CMK (cell line): ENCODE data around the gene TJAP1.
"Not testable (repeated sequence)": the region's sequence is repeated elsewhere in the genome, so short reads cannot be mapped to it uniquely, and the experiment has no call there.

Experiments
- DNase-seq: peaks from one replicate; pipeline ENCODE4 v3.0.0-alpha.2; 2010; ENCODE audit warnings: low read depth

The TJAP1 gene

DNA sequence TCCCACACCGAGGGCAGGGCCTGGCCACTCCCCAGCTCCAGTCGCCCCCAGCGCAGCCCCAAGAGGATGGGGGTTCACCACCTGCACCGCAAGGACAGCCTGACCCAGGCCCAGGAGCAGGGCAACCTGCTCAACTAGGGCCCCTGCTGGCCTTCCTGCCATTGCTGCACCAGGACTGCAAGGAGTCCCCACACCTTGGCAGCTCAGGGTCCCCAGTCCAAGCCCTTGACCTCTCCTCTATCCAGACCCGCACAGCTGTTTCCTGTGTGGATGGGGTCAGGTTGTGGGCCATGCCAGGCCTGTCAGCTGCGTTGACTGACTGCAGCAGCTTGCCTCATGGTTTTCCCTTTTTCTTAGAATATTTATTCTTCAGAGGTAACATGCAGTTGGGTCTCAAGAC is 28.3 kb downstream of the TJAP1 start:
- DNase-seq = no peak

DNA sequence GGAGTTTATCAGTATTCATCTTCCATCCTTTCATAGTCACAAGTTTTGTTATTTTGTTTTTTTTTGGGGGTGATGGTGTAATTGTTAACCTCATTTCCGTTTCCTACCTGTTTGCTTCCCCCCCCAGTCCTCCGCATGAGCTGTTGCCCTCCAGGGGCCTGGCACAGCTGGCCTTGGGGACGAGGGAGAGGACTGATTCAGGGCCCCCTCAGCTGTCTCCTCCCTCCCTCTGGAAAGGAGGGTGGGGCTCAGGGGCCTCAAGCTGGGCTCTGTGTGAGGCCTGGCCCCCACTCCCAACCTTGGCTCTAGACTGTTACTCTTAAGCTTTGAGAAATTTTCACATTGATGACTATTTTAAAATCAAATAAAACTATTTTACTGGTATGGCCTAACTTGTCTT is 28.8 kb downstream of the TJAP1 start:
- no peak for DNase-seq

DNA sequence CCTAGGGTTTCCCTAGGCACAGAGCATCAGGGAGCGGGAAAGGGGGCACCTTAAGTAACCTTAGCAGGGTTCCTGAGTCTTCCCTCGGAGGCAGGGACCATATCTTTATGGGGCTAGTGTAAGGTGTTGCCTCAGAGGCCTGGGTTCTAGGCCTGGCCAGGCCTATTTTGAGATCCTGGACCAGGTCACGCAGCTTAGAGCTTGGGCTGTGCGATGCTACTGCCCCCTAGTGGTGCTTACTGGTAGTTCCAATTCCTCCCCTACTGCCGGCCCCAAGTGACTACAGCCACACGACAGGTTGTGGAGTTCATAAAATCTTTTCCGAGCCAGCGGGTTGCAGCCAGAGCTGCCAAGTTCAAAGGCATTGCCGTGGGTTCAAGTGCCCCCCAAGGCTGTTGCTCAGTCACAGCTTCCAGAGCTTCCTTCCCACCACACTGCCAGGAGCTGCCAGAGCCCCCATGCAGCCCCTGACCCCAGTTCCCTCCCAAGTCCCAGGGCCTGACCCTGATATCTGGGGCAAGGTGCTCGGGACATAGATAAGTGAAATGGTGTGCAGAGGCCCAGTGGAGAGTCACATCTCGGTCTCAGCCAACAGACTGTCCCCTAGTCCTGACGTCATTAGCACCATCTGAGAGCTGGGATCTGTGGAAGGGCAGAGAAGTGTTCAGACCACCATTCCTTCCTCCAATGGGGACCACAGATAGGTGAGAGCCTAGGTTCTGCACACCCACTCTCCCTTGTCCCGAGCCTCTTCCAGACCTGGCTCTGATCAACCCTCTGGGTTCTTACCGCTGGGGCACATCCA is 29.5 kb downstream of the TJAP1 start:
- DNase-seq = peak; percentile 76

DNA sequence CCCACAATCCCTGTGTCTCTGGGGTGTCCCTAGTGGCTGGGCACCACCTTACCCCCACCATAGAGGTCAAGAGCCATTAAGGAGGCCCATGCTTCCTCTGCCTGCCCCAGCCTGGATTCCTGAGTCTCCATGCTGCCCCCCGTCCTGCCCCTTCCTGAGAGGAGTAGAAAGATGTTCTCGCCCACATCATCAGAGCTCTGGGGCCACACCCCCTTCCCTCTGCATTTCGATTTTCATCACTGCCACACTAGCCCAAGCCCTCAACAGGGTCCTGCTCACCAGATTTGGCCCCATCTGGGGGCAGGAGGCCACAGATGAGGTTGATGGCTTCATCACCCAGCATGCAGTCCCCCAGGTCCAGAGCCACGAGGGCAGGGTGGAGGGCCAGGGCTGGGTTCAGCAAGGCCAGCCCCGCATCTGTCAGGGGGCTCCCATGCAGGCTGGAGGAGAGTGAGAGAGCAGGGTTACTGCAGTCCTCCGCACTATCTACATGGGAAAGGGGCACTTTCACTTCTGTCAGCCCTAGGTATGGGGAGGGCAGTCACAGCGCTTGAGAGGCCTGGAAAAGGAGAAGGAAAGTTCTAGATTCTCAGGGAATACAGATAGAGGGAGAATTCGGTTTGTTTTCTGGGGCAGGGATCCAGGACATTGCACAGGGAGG is 31.2 kb downstream of the TJAP1 start:
- DNase-seq = no peak

DNA sequence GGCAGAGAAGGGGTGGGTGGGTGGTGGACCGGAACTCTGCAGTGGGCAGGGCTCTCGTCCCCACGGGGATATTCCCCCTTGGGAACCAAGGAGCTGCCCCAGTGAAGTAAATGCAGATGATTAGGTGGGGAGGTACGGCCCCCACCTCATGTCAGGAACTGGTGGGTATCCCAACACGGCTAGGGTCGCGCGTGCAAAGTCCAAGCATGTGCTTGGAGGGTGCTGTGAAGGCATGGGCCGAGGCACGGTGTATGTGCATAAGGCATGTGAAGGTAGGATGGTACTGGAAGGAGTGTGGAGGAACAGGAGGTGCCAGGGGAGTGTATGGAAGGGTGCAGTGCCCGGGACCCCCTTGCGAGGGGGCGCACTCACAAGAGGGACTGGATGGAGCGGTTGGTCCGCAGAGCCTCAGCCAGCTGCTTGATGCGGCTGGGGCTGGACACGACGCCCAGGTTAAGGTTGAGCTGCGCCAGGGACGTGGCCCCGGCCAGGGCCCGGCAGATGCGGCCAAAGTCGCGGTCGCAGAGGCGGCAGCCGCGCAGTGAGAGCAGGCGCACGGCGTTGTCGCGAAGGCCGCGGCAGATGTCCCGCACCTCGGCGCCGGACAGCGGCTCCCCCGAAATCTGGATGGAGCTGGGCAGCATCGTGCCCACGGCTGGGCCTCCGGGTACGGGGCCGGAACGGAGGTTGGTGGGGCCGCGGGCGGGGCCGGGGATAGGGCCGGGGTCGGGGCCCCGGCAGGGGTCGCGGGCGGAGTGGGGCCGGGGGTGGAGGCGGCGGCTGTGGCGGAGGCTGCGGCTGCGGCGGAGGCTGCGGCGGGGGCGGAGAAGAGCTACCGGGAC is 32.0 kb downstream of the TJAP1 start:
- DNase-seq = no peak

DNA sequence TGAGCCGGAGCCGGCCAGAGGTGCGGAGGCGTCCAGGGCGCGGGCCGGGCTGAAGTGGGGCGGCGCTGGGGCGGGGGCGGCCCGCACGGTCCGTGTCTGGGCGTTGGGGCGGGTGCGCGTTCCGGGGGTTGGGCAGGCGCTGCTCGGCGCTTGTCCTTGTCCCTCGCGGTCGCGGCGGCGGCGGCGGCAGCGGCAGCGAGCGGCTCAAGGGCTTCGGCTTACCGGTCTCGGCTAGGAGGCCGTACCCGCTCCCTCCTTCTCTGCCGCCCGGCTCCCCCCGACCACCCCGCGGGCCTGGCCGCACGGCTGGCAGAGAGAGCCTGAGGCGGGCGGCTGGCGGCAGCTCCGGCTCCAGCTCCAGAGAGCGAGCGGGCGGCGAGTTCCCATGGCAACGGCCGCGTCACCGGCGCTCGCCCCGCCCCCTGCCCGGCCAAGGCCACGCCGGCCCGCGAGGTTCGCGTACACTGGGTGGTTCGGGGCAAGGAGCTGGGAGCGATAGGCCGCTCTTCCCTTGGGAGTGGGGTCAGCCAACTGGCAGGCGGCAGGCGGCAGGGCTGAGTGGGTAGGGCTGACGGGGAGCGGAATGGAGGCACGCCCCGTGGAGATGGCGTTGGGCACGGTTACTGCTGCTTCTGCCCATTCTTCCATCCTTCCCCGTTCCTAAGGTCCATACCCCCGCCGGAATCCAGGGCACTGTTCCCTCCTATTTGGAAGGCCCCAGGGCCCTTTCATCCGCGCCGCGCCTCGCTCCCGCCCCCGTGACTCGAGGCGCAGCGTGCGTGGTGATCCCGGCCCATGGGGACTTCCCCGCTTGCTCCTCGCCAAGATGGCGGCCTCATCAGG is 32.8 kb downstream of the TJAP1 start, which contains the start of gene LRRC73:
Gene LRRC73, minus strand, starts transcription at position 363 of the 843 bp plus-strand sequence. CDS start 561 bp downstream, outside the sequence.
- DNase-seq = peak; percentile 39

DNA sequence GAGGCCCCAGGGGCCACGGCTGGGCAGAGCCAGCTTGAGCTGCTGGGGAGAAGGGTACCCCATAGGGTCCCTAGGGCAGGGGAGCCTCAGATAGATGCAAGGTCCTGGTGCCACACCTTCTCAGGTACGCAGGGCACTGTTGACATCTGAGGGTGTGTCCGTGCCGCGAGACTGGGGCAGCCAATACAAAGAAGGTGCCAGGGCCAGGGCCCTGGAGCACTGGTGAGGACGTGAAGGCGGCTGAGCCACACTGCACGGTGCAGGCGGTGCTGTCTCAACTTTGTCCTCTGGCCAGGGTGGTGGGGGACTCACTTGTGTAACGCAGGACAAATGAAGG is 33.4 kb downstream of the TJAP1 start:
- DNase-seq = no peak

DNA sequence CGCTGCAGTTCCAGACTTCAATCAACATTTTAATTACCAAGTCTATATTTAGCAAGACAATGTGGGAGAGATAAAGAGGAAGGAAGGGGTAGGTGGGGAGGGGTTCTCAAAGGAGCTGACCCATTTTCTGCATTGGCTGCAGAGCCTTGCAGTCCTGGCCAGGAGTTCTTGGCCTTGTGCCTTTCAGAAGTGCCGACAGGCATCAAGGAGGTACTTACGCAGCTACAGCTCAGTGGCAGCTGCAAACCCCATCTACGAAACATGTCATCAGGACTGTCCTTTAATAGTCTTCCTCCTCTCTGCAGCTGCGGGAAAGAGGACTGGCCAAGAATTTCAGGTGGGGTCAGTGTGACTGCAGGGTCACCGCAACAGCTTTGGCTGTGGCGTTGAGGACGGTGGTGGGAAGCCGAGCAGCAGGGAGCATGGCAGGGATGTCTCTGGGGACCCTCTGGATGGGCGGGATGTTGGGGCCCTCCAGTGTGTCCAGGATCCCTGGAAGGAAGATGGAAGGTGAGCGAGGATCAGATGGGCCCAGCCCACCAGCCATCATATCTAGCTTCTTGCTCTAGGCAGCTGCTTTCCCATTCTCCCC is 34.5 kb downstream of the TJAP1 start:
- DNase-seq = no peak

DNA sequence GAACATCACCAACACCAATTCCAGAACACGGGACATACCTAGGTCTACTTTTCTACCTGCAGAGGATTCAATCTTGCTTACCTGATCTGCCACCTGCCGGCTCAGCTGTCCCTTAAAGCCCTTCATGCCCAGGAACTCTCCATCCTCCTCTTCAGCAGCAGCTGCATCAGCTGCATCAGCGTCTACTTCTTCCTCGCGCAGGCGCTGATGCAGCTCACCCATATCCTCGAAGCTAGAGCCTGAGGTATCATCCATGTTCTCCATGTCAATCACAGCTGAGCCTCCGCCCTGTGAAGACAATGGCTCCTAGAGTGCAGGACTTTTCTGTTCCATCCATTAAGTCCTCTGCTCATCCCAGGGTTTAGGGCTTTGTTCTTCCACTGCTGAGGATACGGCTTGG is 38.4 kb downstream of the TJAP1 start:
- no peak for DNase-seq

DNA sequence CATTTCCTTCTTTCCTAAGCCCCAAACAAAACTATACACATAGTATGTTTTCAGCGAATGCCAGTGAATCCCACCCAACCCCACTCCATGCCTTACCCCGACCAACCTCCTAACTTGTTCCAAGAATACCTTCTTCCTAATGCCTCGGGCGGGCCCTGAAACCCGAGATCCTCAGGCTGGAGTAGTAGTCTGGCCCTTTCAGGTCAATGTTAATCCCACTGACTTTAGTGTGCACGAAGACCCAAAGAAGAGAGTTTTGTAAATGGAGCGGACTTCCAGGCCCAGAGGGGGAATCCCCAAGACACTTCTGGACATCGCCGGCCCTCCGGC is 39.0 kb downstream of the TJAP1 start:
- no peak for DNase-seq

DNA sequence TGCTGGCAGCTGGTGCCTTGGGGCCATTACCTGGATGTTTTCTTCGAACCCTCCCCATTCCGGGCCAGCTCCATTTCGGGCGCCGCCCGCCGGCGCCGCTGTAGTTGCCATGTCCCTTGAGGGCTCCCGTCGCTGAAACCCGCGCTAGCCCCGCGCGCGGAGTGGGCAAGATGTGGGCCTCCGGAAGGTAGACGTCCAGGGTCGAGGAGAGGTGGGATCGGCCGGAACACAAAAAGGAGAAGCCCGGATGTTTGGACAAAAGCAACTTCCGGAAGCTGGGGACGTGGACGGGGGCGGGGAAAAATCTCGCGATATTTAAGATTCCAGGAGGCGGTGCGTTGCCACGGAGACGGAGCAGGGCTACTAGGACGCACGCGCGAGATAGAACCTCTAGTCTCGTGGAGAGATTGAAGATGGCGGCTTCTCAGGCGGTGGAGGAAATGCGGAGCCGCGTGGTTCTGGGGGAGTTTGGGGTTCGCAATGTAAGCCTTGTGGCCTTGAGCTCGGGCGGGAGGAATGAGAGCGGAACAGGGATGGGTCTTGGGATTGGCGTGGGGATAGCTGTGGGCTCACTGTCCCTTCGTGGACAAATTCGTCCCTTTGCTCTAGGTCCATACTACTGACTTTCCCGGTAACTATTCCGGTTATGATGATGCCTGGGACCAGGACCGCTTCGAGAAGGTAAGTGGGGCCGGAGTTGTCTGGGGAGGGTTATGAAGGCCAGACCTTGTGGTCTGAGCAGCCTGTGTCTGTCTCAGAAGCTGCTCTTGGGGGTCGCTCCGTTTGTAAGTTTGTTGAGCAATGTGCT is 39.5 kb downstream of the TJAP1 start, which contains the start of the genes POLR1C and YIPF3:
Gene POLR1C, plus strand, starts transcription at position 393 of the 808 bp plus-strand sequence. Its CDS starts 21 bp downstream, at position 414.
Gene YIPF3, minus strand, starts transcription at position 230 of the 808 bp plus-strand sequence. Its CDS starts 119 bp downstream, at position 111.
- DNase-seq = peak; percentile 93

DNA sequence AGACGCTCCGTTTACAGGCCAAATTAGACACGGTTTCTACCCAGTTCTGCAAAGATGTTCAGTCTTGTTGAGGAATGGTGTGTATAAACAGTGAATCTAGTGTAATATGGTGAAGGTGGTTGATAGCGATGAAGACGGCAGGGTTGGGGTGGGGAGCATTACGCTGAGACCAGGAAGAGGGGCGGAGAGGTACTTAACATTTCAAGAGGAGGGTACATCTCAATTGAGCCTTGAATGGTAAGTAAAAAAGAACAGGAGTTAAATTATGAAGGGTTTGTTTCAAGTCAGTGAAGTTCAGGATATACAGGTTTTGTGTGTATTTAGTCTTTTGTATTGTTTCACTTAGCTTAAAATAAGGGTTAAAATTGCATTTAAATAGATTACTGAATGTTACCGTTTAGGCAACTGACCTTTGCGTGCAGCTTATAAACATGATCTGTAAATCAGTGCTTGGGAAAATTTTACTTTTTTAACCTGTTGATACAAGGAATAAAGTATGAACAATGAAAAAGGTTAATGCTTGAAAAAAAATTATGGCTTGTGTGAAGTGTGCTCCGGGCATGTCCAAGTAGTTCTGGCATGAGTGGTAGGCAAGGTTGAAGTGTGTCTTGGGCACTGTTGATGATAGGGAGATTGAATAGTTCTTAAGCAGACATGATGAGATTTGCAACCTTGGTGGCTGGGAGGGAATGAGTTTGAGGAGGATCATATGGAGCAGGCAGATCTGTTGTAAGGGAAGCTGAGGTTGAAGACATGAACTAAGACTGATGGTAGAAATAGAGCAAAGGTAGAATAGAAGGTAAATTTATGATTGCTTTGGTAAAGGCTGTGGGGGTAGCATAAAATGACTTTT is 40.4 kb downstream of the TJAP1 start:
- DNase-seq = no peak

DNA sequence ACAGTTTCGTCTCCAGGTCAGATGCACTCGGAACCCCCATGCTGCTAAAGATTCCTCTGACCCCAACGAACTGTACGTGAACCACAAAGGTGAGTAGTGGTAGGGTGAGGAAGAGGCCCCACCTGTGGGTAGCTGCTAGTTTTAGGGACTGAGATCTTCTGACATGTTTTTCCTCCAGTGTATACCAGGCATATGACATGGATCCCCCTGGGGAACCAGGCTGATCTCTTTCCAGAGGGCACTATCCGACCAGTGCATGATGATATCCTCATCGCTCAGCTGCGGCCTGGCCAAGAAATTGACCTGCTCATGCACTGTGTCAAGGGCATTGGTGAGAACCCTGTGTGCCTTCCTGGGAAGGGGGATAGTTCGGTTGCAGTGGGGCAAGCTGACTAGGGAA is 42.7 kb downstream of the TJAP1 start:
- no peak for DNase-seq

DNA sequence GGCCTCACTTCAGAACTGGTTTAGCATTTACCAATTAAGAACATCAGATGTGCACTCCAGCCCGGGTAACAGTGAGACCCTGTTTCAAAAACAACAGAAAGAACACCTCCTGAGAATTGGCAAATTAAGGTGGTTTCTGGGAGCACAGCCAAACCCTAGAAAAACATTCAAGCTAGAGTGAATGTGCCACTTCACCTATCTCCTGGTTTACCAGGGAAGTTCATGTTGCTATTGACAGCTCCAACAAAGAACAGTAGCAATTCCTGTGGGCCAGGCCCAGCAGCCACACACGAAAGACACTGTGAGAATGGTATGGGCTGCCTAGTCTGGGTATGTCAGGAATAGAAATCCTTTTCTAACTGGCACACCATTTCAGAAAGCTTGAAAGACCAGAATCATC is 44.5 kb downstream of the TJAP1 start:
- DNase-seq = no peak

DNA sequence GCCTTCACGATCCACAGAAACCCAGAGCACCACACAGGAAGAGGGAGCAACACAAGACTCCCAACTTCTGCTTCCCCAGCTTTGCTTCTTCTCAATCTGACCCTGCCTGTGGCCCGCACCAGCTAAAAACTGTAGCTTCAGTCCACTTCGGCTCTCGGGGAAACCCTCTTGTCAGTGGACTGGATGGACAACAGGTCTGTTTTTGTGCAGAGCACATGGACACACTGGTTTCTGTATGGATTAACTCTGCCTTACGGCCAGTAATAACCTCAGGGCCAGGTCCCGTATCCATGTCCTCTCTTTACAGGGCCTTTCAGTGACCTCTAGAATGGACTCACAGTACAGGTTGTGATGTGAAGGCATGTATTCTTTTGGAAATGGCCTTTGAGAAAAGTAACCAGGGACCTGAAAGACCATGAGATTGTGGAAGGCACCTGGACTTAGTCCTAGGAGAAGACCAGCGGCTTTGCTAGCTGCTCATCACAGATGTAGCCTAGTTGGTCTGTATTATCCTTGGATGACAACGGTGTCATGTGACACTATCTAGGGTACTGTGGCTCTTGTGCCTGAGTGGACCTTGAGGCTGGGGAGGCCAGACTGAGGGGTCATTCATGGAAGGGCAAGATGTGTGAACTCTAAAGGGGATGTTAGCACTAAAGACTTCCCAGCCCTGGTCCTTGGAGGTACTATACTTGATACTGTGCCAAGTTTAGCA is 45.3 kb downstream of the TJAP1 start:
- no peak for DNase-seq

DNA sequence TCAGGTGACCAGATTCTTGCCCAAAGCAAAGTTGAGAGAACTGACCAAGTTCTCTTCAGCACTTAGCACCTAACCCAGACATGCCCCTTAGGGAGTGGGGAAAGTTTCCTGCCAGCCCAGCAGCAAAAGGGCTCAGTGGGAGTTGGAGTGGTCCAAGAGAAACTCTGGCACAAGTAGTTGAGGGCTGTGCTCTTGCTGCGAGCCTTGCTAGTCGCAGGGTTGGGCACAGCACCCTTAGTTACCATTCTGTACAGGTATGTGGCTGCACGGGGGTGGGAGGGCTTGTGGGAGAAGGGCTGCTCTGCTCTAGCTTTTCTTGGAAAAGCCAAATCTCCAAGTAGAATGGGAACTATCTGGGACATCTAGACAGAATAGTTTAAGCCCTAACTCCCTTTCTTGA is 45.9 kb downstream of the TJAP1 start:
- no peak for DNase-seq

DNA sequence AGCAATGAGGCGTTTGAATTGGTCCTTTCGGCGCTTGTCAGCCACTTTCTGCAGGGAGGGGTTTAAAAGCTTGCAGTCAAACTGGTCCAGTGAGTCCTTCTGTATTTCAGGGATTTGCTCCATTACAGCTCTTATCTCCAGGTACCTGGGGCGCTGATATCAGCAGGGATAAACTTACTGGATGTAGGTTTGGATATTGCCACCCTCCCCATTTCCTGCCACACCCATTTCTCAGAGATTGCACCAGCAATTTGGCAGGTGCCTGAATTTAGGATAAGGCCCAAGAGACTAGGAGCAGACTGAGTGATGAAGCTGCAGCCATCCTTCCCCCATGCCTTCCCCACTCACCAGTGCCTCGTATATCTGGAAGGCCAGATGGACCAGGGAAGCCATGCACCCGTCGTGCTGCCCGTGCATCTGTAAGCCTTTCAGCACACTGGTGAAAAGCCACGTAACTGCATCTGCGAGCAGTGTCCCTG is 47.2 kb downstream of the TJAP1 start:
- DNase-seq = no peak

DNA sequence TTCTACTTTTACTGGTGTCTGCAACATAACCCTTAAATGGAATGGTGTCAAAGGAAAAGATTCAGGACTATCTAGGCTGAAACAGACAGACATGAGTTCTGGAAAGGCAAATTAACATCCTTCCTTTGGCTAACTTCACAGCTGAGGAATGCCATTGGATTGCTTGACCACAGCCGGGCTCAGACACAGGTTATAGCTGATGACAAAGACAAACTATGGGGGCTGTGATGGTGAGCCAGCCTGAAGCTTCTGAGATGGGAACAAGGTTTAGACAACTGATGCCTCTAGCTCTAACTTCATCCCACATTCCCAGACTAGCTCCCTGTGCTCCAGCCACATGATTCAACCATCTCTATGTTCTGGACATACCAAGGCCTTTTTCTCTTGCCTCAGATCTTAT is 54.8 kb downstream of the TJAP1 start:
- DNase-seq = no peak

DNA sequence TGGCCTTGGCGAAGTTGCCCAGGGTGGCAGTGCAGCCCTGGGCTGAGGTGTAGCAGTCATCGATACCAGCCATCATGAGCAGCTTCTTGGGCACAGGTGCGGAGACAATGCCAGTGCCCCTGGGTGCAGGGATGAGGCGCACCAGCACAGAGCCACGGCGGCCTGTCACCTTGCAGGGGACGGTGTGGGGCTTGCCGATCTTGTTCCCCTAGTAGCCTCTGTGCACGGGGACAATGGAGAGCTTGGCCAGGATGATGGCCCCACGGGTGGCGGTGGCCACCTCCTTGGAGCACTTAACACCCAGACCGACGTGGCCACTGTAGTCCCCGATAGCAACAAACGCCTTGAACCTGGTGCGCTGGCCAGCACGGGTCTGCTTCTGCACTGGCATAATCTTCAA is 61.6 kb downstream of the TJAP1 start:
- DNase-seq = not testable (repeated sequence)
